HG03571 (cell line): ENCODE results near the gene GNGT2.
"Not testable (repeated sequence)": the region's sequence is repeated elsewhere in the genome, so short reads cannot be mapped to it uniquely, and the experiment has no call there.

ENCODE experiments used
- ATAC-seq: cut with Tn5 transposase; IDR thresholded peaks from one replicate; pipeline ENCODE4 v1.9.1; 2021; ENCODE audit not compliant: unreplicated experiment

GNGT2 gene

DNA sequence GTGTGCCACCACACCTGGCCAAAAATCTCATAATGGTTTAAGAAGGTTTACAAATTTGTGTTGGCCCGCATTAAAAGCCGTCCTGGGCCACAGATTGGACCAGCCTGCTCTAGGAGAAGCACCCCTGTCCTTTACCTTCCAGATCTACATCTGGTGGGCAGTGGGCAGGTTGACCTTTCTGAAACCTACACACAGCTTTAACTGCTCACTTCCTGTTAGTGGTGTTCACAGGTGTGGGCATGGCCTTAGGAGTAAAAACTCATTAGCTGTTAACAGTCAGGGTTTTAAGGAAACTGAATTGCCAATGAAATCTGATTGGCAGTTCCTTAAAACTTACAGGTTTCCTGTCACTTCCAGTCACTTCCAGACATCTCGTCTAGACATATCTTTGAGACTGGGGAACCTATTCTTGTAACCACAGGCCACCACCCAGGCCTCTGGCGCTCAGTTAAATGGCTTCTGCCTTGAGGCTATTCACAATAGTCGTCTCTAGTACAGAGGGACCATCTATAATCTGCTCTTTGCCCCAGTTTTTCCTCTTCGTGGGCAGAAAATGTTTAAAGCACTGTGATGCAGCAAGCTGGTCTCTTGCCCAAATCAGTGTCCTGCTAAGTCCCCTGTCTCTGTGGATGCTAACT lies 29.3 kb downstream of the GNGT2 start:
- no peak for ATAC-seq

DNA sequence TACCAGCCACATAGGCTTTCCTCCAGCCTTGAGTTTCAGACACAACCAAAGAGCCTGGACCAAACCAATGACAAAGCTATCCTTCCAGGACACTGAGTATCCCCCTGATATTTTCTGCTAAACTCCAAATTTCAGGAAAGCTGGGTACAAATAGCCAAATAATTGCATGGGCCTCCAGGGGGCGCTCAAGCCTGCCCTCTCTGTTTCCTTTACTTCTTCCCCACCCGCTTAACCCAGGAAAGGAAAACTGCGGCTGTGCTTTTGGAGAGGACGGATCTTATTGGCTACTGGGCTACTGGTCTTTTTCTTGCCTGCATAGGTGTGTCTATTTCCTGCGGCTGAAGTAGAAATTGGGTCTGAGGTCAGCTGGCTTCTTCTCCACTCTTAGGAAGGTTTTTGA lies 30.1 kb downstream of the GNGT2 start:
- ATAC-seq, result no peak

DNA sequence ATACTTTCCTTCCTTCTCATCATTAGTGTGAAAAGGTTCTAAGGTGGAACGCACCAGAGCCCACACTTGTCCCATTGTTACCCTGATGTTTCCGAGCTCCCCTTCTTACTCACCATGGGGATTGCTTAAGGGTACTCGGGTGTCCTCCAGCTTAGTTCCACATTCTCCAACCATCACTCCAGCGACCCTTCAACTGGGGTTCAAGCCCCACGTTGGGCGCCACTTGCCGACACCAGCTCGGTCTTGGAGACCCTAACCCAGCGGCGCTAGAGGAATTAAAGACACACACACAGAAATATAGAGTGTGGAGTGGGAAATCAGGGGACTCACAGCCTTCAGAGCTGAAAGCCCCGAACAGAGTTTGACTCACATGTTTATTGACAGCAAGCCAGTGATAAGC lies 34.4 kb downstream of the GNGT2 start:
- not testable (repeated sequence) for ATAC-seq

DNA sequence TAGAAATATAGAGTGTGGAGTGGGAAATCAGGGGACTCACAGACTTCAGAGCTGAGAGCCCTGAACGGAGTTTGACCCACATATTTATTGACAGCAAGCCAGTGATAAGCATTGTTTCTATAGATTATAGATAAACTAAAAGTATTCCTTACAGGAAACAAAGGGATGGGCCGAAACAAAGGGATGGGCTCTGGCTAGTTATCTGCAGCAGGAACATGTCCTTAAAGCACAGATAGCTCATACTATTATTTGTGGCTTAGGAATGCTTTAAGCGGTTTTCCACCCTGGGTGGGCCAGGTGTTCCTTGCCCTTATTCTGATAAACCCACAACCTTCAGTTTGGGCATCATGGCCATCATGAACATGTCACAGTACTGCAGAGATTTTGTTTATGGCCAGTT lies 39.7 kb downstream of the GNGT2 start:
- ATAC-seq, result not testable (repeated sequence)

DNA sequence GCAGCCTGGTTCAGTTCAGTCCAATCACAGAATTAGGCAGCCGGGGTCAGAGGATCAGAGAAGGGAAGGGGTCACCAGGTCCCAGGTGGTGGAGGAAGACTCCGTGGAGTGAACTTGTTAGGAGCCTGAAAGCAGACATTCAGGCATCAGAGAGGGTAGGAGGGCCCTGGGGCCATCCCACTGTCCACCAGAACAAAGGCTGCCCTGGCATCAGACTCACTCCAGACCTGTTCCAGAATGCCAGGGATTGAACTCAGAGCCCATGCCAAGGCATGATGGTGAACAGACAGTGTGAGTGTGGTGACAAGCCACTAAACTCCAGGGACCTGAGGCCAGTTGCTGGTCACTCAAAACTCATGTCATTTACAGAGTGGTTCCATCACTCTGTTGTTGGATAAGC lies 40.2 kb downstream of the GNGT2 start:
- ATAC-seq, result no peak

DNA sequence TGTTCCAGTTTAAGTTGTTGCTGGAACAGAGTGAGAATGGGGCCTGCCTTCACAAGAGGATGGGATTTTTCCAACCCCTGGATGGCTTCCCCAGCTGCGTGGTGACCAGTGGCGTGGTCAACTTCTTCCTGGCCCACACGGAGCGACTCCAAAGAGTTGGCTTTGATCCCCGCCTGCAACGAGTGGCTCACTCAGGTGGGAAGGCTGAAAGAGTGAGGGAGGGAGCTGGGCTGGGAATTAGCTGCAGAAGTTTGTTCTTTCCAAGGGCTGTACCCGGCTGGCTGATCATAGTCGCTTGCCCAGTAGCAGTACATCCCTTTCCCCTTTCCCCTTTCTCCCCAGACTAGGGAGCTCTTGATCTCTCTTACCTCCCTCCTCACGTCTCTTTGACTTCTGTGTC lies 41.7 kb downstream of the GNGT2 start:
- no peak for ATAC-seq

DNA sequence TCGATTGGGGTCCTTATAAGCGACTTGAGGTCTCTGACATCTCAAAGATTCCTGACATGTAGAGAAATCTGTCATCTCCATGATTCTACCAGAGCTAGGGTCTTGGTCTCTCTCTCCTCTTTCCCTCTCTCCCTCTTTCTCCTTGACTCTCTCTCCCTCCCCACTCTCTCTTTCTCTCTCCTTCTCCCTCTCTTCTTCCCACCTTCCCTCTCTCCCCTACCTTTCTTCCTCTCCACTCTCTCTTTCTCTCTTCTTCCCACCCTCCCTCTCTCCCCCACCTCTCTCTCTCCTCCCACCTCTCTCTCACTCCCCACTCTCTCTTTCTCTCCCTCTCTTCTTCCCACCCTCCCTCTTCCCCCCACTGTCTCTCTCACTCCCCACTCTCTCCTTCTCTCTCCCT lies 45.2 kb downstream of the GNGT2 start:
- ATAC-seq, result no peak

DNA sequence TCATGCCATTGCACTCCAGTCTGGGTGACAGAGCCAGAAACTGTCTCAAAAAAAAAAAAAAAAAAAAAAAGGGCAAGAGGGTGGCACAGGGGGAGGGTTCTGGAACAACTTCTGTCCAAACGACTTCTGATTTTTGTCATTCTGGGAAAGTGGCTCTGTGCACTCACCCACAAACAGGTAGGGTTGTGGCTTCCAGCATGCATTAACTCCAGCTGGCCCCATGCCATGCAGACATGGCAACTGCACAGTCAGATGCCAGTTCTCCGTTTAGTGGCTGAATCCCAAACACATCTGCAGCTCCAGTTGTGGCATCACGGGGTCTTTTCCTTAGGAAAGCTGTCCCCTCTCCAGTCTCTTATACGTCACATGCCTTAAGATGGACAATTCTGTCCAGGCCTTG lies 47.5 kb downstream of the GNGT2 start:
- ATAC-seq, result no peak

DNA sequence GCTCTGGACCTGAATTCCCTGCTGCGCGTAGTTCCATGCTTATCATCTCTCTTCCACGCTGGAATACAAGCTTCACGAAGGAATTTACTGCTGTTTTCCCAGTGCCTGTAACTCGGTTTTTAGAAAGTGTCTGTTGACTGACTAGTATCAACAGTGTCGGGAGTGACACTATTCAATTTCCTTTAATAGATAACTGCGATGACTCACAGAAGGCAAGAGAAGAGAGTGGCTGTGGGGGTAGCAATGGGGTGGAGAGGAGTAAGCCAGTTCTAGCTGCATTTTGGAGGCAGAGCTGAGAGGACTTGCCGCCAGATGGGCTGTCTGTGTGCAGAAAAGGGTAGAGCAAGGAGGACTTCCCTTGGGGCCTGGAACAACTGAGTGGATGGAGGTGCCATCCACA lies 52.6 kb downstream of the GNGT2 start:
- no peak for ATAC-seq

DNA sequence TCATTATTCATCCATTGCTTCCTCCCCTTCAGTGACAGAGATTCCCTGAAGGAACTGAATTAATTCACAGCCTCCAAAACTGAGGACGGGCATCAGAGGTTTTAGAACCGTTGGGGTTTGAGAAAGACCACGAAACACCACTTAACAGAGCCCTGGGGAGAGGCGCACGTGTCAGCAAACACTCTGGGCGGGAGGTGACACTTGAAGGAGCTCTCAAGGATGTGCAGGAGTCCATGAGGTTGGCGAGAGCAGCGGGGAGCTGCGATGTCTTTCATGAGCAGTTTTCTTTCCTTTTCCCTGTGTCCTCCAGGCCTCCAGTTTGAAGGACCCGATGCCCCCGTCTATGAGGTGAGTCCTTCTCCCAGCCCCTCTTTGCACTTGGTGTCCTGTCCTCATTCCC lies 54.1 kb downstream of the GNGT2 start:
- no peak for ATAC-seq
